HG03064 (cell line): ENCODE results near the gene SP2.
A peak's percentile ranks its signal among the peaks of the same experiment; 100 is the strongest.

ENCODE experiments used
- ATAC-seq: cut with Tn5 transposase; IDR thresholded peaks from one replicate; pipeline ENCODE4 v1.9.1; 2021; ENCODE audit warnings: low read depth; ENCODE audit not compliant: unreplicated experiment

The SP2 gene

DNA sequence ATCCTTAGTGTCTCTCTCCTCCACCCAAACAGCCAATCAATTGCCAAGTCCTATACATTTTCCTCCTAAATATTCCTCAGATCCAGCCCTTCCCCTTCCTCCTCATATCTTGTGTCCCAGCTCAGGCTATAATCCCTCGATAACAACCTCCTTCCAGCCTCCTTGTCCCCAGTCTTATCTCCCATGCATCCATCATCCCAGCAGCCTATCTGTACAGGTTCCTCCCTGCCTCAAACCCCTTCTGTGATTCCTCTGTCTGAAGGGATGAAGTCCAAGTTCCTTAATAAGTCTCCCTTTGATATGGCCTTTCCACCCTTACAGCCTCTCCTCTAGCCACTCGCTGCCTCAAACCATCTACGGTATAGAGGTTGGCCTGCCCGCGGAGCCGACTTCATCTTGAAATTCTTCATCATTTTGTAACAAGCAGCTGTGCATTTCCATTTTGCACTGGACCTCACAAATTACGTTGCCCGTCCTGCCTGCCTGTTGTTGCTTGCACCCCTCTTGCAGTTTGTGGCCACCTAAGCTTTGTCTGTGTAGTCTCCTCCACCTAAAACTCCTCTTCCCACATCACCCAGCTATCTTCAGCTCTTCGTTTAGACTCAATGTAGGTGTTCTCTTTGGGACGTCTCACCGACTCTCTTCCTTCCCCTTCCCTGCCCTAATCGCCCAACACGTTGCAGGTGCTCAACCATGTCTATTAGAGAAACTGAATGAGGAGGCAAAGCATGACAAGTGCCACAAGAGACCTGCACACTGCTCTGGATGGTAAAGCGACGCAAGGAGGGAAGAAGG is 74.1 kb downstream of the SP2 start:
- peak; percentile 11 for ATAC-seq

- peak; percentile 95 for ATAC-seq
Observed at GRCh38 chr17:47970725-47971499, 74.9 kb downstream of the SP2 start, which contains the start of gene CDK5RAP3. Gene CDK5RAP3 (plus strand): TSS chr17:47971113. CDS start chr17:47971147, 34 bp downstream.

GRCh38 chr17:47973541-47973940 is 77.5 kb downstream of the SP2 start:
- no peak for ATAC-seq

DNA sequence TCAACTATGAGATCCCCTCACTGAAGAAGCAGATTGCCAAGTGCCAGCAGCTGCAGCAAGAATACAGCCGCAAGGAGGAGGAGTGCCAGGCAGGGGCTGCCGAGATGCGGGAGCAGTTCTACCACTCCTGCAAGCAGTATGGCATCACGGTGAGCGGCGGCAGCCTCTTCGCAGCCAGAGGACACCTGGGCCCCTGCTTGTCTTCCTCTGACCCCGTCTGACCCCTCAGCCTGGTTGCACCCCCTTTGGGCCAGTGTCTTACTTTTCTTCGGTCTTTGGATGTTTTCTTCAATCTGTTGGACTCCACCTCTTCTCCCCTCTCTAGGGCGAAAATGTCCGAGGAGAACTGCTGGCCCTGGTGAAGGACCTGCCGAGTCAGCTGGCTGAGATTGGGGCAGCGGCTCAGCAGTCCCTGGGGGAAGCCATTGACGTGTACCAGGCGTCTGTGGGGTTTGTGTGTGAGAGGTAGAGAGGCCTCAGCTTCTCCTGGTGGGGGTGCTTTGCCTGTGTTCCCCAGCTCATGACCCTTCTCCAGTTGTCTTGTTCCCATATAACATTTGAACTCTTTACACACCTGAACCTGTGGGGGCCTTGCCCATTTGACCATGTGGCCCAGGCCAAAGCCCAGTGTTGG is 79.3 kb downstream of the SP2 start:
- ATAC-seq = no peak

DNA sequence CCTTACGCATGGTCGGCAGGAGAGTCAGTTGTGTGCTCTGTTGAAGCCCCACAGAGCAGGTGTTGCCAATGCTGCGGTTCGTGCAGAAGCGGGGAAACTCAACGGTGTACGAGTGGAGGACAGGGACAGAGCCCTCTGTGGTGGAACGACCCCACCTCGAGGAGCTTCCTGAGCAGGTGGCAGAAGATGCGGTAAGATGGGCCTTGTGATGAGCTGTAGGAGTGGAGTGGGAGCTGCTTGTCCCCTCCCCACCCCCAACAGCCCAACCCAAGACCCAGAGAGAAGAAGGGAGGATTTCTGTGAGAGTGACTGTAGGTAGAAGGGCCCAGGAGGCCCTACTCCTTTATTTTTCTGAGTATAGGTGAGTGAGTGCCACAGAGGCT is 79.8 kb downstream of the SP2 start:
- no peak for ATAC-seq

DNA sequence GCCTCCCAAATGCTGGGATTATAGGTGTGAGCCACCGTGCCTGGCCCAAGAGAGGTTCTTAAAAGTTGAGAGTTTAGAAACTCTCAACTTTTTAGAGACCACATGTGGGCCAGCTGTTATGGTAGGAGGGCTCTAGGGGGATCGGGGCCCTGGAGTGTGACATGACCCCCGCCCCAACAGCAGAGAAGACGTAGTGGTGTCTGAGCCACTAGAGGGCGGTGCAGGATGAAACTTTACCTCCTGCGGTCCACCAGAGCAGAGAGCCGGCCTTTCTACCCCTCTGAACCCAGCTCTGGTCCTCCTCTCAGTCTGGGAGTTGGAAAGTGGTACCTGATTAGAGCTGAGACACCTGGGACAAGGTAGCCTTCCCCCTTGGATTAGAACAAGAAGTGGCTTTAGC is 82.3 kb downstream of the SP2 start:
- ATAC-seq = no peak
